K562 (cell line): ENCODE results near the gene CYTH4. TPM values are rescaled to one million over a fixed set of nuclear protein-coding genes. Genes with fewer than 3 reads are reported as not detected.

Experiments used
- ARID4B ChIP-seq: sonication (generic); formaldehyde crosslinking; IDR thresholded peaks from 2 replicates; pipeline ENCODE4 v1.8.0; 2022; ENCODE audit warnings: mild to moderate bottlenecking, missing genetic modification reagents
- BMI1 ChIP-seq: fragments of 150-350 bp; IDR thresholded peaks from 2 replicates; pipeline ENCODE4 v1.6.1; 2014; ENCODE audit warnings: low read length
- BRF2 ChIP-seq: IDR thresholded peaks from 3 replicates; pipeline ENCODE4 v1.6.1; 2011; ENCODE audit warnings: borderline replicate concordance, mild to moderate bottlenecking; ENCODE audit not compliant: insufficient read length, insufficient read depth
- CHD4 ChIP-seq: fragments of 200-600 bp; sonication (generic); IDR thresholded peaks from 3 replicates; pipeline ENCODE4 v1.6.1; 2012; ENCODE audit warnings: low read depth, mild to moderate bottlenecking, mixed read lengths, low read length, inconsistent platforms; ENCODE audit not compliant: insufficient read depth, insufficient replicate concordance, poor library complexity, severe bottlenecking
- E2F6 ChIP-seq, 2 experiments: IDR thresholded peaks; 2 replicates each; pipeline ENCODE4 v1.6.1; 2011; ENCODE audit warnings: borderline replicate concordance in 1 of 2, control low read depth in 1 of 2, low read depth in 1 of 2, low read length in 1 of 2, mild to moderate bottlenecking in 1 of 2, mixed read lengths in 1 of 2, moderate library complexity in 1 of 2; ENCODE audit not compliant: insufficient read depth in 1 of 2, insufficient read length in 1 of 2, poor library complexity in 1 of 2, severe bottlenecking in 1 of 2; ENCODE audit errors: extremely low read depth in 1 of 2
- HDAC1 ChIP-seq, 2 experiments: fragments of 450-650 bp; IDR thresholded peaks; 2 replicates each; pipeline ENCODE4 v1.6.1; 2016 to 2017; ENCODE audit warnings: inconsistent platforms in 1 of 2, mild to moderate bottlenecking in 1 of 2, moderate library complexity in 1 of 2
- SREBF2 ChIP-seq: sonication (generic); formaldehyde crosslinking; IDR thresholded peaks from 2 replicates; pipeline ENCODE4 v1.4.0; 2020; ENCODE audit warnings: mild to moderate bottlenecking, missing genetic modification reagents
- ZNF431 ChIP-seq: sonication (generic); formaldehyde crosslinking; IDR thresholded peaks from 2 replicates; pipeline ENCODE4 v1.8.0; 2022; ENCODE audit warnings: mild to moderate bottlenecking, missing genetic modification reagents
- polyA plus RNA-seq, 8 experiments: library from polyadenylated mRNA; depleted of rRNA in 4 of 8; stranded (reverse) in 5 of 8; unstranded in 3 of 8; fragments of >200 nt; fragmentation: Nextera tagmentation in 2 of 8; fragmentation: Illumina TruSeq in 1 of 8; extraction: Ambion mirVana in 2 of 8; extraction: Trizol in 1 of 8; gene quantifications; 2 replicates each; pipeline versions ENCODE4 v1.2.1 to v1.2.3, GENCODE V29; 2011 to 2014; ENCODE audit warnings: inconsistent platforms in 1 of 8, missing spikeins in 1 of 8
- total RNA-seq, 7 experiments: library from RNA; depleted of rRNA in 6 of 7; stranded (reverse); fragments of >200 nt in 6 of 7; fragmentation: Illumina TruSeq in 2 of 7; extraction: Trizol in 2 of 7; gene quantifications; 2 replicates each; pipeline versions ENCODE4 v1.2.1 to v1.2.3, GENCODE V29; 2011 to 2021; ENCODE audit warnings: low replicate concordance in 1 of 7

Gene CYTH4
- total and polyA plus RNA-seq, 9 of the 15 experiments (the other 6 are each of a cell fraction or from before 2014, with no cell fraction given): 0.03 to 2.0 (median 0.61) TPM; not detected in 1

- no peak for TF ChIP-seq HDAC1 (IDR thresholded peaks at IDR 0.05)
- no peak for TF ChIP-seq SREBF2 (CRISPR knock-in tag)
- no peak for TF ChIP-seq BMI1
- no peak for TF ChIP-seq ARID4B (CRISPR knock-in tag)
- no peak for TF ChIP-seq CHD4
- TF ChIP-seq BRF2: no peak
- TF ChIP-seq ZNF431 (CRISPR knock-in tag): no peak
- no peak for TF ChIP-seq E2F6 (IDR thresholded peaks at IDR 0.05; ENCODE audit: borderline replicate concordance in 1 of 2, extremely low read depth in 1 of 2, insufficient read depth in 1 of 2, insufficient read length in 1 of 2, low read depth in 1 of 2, low read length in 1 of 2, poor library complexity in 1 of 2, severe bottlenecking in 1 of 2)
These were observed 68.9 kb downstream of the CYTH4 start (continued) for GRCh38 chr22:37351232-37351631.
